GM12878 (cell line): ENCODE results near the gene ASH1L.

Experiments used
- EED ChIP-seq: sonication (generic); IDR thresholded peaks from 2 replicates; pipeline ENCODE4 v1.6.1; 2016; ENCODE audit warnings: antibody characterized with exemption, low read depth
- EZH2 ChIP-seq: IDR thresholded peaks from 2 replicates; pipeline ENCODE4 v1.6.1; 2012; ENCODE audit warnings: low read depth, mild to moderate bottlenecking, control low read depth, inconsistent platforms, low read length, borderline replicate concordance; ENCODE audit not compliant: control insufficient read depth
- NFYA ChIP-seq: IDR thresholded peaks from 2 replicates; pipeline ENCODE4 v1.6.1; 2011; ENCODE audit warnings: low read depth, mild to moderate bottlenecking, low read length, improper control_type of control experiment, borderline replicate concordance
- POLR2AphosphoS5 ChIP-seq: IDR thresholded peaks from 2 replicates; pipeline ENCODE4 v1.6.1; 2011; ENCODE audit warnings: mild to moderate bottlenecking, low read length, inconsistent platforms
- SMAD1 ChIP-seq: fragments of 450-650 bp; IDR thresholded peaks from 2 replicates; pipeline ENCODE4 v1.6.1; 2018; ENCODE audit warnings: mild to moderate bottlenecking, low read depth; ENCODE audit not compliant: partially characterized antibody
- SMC3 ChIP-seq: IDR thresholded peaks from 2 replicates; pipeline ENCODE4 v1.6.1; 2011; ENCODE audit warnings: low read length, improper control_type of control experiment, borderline replicate concordance
- ZSCAN29 ChIP-seq: fragments of 450-650 bp; IDR thresholded peaks from 2 replicates; pipeline ENCODE4 v1.6.1; 2017; ENCODE audit warnings: mild to moderate bottlenecking, moderate library complexity
- TF ChIP-seq, protein P1 (sequence below), 3 experiments: IDR thresholded peaks in 2 of 3; conservative IDR thresholded peaks in 1 of 3; 2 replicates each; pipeline ENCODE4 v1.5.1; 2011; ENCODE audit warnings: low read depth in 3 of 3, low read length in 3 of 3, mild to moderate bottlenecking in 3 of 3, control low read depth in 2 of 3, moderate library complexity in 2 of 3, inconsistent platforms in 1 of 3, mixed read lengths in 1 of 3; ENCODE audit not compliant: control insufficient read depth in 2 of 3, insufficient read depth in 1 of 3; ENCODE audit errors: extremely low read depth in 1 of 3
- TF ChIP-seq, protein P2 (sequence below): IDR thresholded peaks from 2 replicates; pipeline ENCODE4 v1.6.1; 2011; ENCODE audit warnings: borderline replicate concordance, low read depth, mild to moderate bottlenecking, moderate library complexity, mixed read lengths, low read length; ENCODE audit not compliant: insufficient read depth; ENCODE audit errors: extremely low read length
- TF ChIP-seq, protein P3 (sequence below): fragments of 450-650 bp; IDR thresholded peaks from 2 replicates; pipeline ENCODE4 v1.6.1; 2017; ENCODE audit warnings: antibody characterized with exemption, mild to moderate bottlenecking, moderate library complexity
- TF ChIP-seq, protein P4 (sequence below): IDR thresholded peaks from 2 replicates; pipeline ENCODE4 v1.6.1; 2012; ENCODE audit warnings: low read depth, low read length, improper control_type of control experiment

DNA sequence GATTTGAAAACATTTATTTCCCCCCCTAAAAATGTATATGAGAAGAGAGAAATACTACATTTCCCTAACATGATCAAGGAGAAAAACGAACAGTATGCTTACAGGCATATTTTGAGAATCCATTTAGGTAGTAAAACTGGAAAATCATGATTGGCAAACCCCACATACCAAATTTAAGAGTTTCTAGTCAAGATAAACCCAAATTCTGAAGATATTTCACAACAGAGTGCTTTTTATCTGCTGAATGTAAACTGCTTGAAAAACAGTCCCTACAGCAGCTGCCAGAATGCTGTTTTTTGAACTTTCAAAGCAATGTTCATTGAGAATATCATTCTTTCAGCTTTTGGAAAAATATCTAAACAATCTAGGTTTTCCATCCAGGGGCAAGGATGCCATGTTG lies 31.0 kb downstream of the ASH1L start:
- TF ChIP-seq, protein P1, sequence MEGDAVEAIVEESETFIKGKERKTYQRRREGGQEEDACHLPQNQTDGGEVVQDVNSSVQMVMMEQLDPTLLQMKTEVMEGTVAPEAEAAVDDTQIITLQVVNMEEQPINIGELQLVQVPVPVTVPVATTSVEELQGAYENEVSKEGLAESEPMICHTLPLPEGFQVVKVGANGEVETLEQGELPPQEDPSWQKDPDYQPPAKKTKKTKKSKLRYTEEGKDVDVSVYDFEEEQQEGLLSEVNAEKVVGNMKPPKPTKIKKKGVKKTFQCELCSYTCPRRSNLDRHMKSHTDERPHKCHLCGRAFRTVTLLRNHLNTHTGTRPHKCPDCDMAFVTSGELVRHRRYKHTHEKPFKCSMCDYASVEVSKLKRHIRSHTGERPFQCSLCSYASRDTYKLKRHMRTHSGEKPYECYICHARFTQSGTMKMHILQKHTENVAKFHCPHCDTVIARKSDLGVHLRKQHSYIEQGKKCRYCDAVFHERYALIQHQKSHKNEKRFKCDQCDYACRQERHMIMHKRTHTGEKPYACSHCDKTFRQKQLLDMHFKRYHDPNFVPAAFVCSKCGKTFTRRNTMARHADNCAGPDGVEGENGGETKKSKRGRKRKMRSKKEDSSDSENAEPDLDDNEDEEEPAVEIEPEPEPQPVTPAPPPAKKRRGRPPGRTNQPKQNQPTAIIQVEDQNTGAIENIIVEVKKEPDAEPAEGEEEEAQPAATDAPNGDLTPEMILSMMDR (IDR thresholded peaks at IDR 0.05 in 2 of 3, conservative IDR thresholded peaks at IDR 0.05 in 1 of 3; ENCODE audit: control insufficient read depth in 2 of 3, extremely low read depth in 1 of 3, insufficient read depth in 1 of 3, low read depth in 3 of 3, low read length in 3 of 3), result no peak
- no peak for TF ChIP-seq ZSCAN29
- TF ChIP-seq SMAD1, result no peak
- no peak for TF ChIP-seq NFYA
- no peak for TF ChIP-seq EED
- no peak for TF ChIP-seq SMC3
- TF ChIP-seq, protein P2, sequence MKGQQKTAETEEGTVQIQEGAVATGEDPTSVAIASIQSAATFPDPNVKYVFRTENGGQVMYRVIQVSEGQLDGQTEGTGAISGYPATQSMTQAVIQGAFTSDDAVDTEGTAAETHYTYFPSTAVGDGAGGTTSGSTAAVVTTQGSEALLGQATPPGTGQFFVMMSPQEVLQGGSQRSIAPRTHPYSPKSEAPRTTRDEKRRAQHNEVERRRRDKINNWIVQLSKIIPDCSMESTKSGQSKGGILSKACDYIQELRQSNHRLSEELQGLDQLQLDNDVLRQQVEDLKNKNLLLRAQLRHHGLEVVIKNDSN, result no peak
- TF ChIP-seq, protein P3, sequence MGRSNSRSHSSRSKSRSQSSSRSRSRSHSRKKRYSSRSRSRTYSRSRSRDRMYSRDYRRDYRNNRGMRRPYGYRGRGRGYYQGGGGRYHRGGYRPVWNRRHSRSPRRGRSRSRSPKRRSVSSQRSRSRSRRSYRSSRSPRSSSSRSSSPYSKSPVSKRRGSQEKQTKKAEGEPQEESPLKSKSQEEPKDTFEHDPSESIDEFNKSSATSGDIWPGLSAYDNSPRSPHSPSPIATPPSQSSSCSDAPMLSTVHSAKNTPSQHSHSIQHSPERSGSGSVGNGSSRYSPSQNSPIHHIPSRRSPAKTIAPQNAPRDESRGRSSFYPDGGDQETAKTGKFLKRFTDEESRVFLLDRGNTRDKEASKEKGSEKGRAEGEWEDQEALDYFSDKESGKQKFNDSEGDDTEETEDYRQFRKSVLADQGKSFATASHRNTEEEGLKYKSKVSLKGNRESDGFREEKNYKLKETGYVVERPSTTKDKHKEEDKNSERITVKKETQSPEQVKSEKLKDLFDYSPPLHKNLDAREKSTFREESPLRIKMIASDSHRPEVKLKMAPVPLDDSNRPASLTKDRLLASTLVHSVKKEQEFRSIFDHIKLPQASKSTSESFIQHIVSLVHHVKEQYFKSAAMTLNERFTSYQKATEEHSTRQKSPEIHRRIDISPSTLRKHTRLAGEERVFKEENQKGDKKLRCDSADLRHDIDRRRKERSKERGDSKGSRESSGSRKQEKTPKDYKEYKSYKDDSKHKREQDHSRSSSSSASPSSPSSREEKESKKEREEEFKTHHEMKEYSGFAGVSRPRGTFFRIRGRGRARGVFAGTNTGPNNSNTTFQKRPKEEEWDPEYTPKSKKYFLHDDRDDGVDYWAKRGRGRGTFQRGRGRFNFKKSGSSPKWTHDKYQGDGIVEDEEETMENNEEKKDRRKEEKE, result no peak
- TF ChIP-seq, protein P4, sequence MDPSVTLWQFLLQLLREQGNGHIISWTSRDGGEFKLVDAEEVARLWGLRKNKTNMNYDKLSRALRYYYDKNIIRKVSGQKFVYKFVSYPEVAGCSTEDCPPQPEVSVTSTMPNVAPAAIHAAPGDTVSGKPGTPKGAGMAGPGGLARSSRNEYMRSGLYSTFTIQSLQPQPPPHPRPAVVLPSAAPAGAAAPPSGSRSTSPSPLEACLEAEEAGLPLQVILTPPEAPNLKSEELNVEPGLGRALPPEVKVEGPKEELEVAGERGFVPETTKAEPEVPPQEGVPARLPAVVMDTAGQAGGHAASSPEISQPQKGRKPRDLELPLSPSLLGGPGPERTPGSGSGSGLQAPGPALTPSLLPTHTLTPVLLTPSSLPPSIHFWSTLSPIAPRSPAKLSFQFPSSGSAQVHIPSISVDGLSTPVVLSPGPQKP, result no peak
- TF ChIP-seq EZH2, result no peak
- TF ChIP-seq POLR2AphosphoS5, result no peak
